DOHH2 (cell line): ENCODE measurements around the gene DIRAS2.

Experiments
- H3F3A ChIP-seq: fragments of 200-600 bp; sonication (generic), shearing (Covaris generic); 2 replicates; pipeline ENCODE4 v1.6.0; 2016; ENCODE audit warnings: antibody characterized with exemption, mild to moderate bottlenecking; ENCODE audit not compliant: control insufficient read depth, insufficient read depth
- H3K27ac ChIP-seq: fragments of 200-600 bp; sonication (generic); 2 replicates; pipeline ENCODE4 v1.5.1; 2014; ENCODE audit warnings: low read depth, mild to moderate bottlenecking, low read length, moderate library complexity
- H3K27me3 ChIP-seq: fragments of 200-600 bp; sonication (generic); 2 replicates; pipeline ENCODE4 v1.6.1; 2014; ENCODE audit warnings: mild to moderate bottlenecking, low read length, mixed read lengths; ENCODE audit not compliant: control insufficient read depth
- H3K36me3 ChIP-seq: fragments of 200-600 bp; sonication (generic); 2 replicates; pipeline ENCODE4 v1.6.1; 2014; ENCODE audit warnings: mild to moderate bottlenecking, low read length, moderate library complexity, mixed read lengths; ENCODE audit not compliant: control insufficient read depth
- H3K4me1 ChIP-seq: fragments of 200-600 bp; sonication (generic); 2 replicates; pipeline ENCODE4 v1.6.1; 2014; ENCODE audit warnings: mild to moderate bottlenecking, low read length, mixed read lengths; ENCODE audit not compliant: control insufficient read depth
- H3K4me2 ChIP-seq: fragments of 200-600 bp; sonication (generic); 2 replicates; pipeline ENCODE4 v1.6.0; 2014; ENCODE audit warnings: mild to moderate bottlenecking, low read length, moderate library complexity
- H3K4me3 ChIP-seq: fragments of 200-600 bp; sonication (generic); 2 replicates; pipeline ENCODE4 v1.5.1; 2014; ENCODE audit warnings: mild to moderate bottlenecking, low read length, mixed read lengths
- H3K79me2 ChIP-seq: fragments of 200-600 bp; sonication (generic); 2 replicates; pipeline ENCODE4 v1.6.1; 2014; ENCODE audit warnings: mild to moderate bottlenecking, low read length, mixed read lengths; ENCODE audit not compliant: control insufficient read depth
- H3K9me2 ChIP-seq: fragments of 200-600 bp; sonication (generic); replicated peaks from 2 replicates; pipeline ENCODE4 v1.6.1; 2014; ENCODE audit warnings: mild to moderate bottlenecking, low read length, mixed read lengths; ENCODE audit not compliant: control insufficient read depth
- H3K9me3 ChIP-seq: fragments of 200-600 bp; sonication (generic); 2 replicates; pipeline ENCODE4 v1.6.1; 2014; ENCODE audit warnings: antibody characterized with exemption, low read length, mixed read lengths; ENCODE audit not compliant: control insufficient read depth, insufficient read depth
- H4K20me1 ChIP-seq: fragments of 200-600 bp; sonication (generic); 2 replicates; pipeline ENCODE4 v1.6.0; 2014; ENCODE audit warnings: low read depth, mild to moderate bottlenecking, antibody characterized with exemption, low read length, moderate library complexity; ENCODE audit not compliant: control insufficient read depth, insufficient read depth
- EZH2phosphoT487 ChIP-seq: fragments of 200-600 bp; sonication (generic); IDR thresholded peaks from 2 replicates; pipeline ENCODE4 v1.6.1; 2017; ENCODE audit warnings: borderline replicate concordance, mild to moderate bottlenecking, antibody characterized with exemption, low read length, moderate library complexity, mixed read lengths
- TF ChIP-seq, protein P1 (sequence below): fragments of 200-600 bp; sonication (generic); IDR thresholded peaks from one replicate; pipeline ENCODE4 v1.5.1; 2014; ENCODE audit warnings: antibody characterized with exemption, mild to moderate bottlenecking, low read depth, low read length; ENCODE audit not compliant: poor library complexity, severe bottlenecking

Gene DIRAS2

DNA sequence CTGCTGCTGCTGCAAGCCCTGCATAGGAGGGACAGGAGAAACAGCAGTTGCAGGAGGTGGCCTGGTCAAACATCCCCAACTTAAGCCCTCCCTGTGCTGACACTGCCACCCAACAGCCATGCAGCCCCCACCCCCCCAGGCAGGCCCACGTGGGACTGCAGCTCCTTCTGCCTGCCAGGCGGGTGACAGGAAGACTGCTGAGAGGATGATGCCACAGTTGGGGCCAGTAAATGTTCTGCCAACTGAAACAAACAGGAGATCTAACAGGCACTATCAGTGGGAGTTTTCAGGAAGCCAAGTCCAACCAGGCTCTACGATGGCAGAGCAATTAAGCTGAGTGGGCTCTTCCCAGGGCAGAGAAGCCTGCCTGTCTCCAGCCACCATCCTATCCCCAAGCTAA, 31.1 kb downstream of the DIRAS2 start:
- H3K4me2 ChIP-seq: no peak overlapping the region
- no peaks in the 10 kb centered on the region for H3K36me3 ChIP-seq
- no peak overlapping the region for H3K27ac ChIP-seq
- H4K20me1 ChIP-seq: no peaks in the 10 kb centered on the region
- H3K9me3 ChIP-seq: no peaks in the 10 kb centered on the region
- H3F3A ChIP-seq: no peaks in the 10 kb centered on the region
- no peak overlapping the region for H3K4me3 ChIP-seq
- no peaks in the 10 kb centered on the region for H3K9me2 ChIP-seq
- TF ChIP-seq EZH2phosphoT487: no peak
- TF ChIP-seq, protein P1, sequence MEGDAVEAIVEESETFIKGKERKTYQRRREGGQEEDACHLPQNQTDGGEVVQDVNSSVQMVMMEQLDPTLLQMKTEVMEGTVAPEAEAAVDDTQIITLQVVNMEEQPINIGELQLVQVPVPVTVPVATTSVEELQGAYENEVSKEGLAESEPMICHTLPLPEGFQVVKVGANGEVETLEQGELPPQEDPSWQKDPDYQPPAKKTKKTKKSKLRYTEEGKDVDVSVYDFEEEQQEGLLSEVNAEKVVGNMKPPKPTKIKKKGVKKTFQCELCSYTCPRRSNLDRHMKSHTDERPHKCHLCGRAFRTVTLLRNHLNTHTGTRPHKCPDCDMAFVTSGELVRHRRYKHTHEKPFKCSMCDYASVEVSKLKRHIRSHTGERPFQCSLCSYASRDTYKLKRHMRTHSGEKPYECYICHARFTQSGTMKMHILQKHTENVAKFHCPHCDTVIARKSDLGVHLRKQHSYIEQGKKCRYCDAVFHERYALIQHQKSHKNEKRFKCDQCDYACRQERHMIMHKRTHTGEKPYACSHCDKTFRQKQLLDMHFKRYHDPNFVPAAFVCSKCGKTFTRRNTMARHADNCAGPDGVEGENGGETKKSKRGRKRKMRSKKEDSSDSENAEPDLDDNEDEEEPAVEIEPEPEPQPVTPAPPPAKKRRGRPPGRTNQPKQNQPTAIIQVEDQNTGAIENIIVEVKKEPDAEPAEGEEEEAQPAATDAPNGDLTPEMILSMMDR: no peak
- no peaks in the 10 kb centered on the region for H3K4me1 ChIP-seq
- no peaks in the 10 kb centered on the region for H3K79me2 ChIP-seq
- H3K27me3 ChIP-seq: no peaks in the 10 kb centered on the region

DNA sequence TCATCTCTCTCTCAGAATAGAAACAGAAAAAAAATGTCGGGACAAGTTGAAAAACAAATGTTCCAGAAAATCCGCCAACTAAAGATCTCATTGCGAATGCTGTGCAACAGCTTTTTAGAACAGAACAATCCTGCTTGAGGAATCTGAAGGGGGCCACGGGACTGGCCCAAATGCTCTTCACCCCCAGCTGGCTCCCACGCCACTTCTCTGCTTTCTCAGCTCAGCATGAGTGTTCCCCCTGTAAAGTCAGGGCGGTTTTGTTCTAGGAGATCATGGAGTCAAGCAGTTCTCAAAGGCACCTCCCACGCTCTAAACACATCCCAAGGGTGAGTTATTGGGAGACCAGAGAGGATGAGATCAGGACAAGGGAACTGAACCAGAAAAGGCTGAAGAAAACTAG, 31.5 kb downstream of the DIRAS2 start:
- H3K79me2 ChIP-seq: no peaks in the 10 kb centered on the region
- H3F3A ChIP-seq: no peaks in the 10 kb centered on the region
- H3K4me2 ChIP-seq: no peak overlapping the region
- no peaks in the 10 kb centered on the region for H3K9me3 ChIP-seq
- no peaks in the 10 kb centered on the region for H3K4me1 ChIP-seq
- H3K27ac ChIP-seq: no peak overlapping the region
- TF ChIP-seq, protein P1: no peak
- no peak for TF ChIP-seq EZH2phosphoT487
- no peaks in the 10 kb centered on the region for H3K27me3 ChIP-seq
- H3K9me2 ChIP-seq: no peaks in the 10 kb centered on the region
- H4K20me1 ChIP-seq: no peaks in the 10 kb centered on the region
- H3K4me3 ChIP-seq: no peak overlapping the region
- no peaks in the 10 kb centered on the region for H3K36me3 ChIP-seq

DNA sequence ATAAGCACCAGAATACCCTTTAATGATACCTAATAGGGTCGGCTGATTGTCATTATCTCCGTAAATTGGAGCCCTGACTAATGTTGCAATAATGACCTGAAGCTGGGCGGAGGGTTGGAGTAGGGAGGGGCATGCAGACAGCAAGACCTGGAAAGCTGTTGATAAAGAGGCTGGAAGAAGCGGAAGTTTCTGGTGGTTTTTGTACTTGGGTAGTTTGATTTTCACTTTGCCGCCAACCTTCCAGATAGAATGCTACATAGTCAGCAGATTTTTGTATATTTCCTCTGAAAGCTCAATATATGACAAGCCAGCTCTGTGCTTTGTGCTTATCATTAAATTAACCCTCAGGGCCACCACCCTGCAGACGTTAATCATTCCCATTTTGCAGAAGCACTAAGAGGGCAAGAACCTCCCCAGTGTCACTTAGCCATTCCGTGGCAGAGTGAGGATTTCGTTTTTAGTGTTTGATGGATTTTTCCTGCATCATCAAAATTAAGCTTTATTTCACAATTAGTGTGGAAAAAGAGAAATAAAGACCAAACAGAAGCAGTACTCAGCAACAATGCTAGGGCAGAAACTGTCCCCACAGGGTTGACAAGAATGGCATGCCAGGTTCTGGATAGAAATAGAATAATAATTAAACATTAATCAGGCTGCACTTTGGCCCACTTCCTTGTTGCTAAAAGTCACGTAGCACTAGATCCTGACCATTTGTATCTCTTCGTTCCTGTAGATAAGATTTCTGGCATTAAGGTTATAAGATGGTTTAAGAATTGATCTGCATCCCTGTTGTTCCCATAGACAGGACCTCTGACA, 34.7 kb downstream of the DIRAS2 start:
- Histone ChIP-seq H3K79me2 (no peaks in the 10 kb centered on the region), H3K27ac (no peak overlapping the region), H3F3A (no peaks in the 10 kb centered on the region), H3K4me1 (no peaks in the 10 kb centered on the region), H3K36me3 (no peaks in the 10 kb centered on the region), H3K9me2 (no peaks in the 10 kb centered on the region), H3K4me2 (no peak overlapping the region), H3K4me3 (no peak overlapping the region), H3K27me3 (no peaks in the 10 kb centered on the region), H4K20me1 (no peaks in the 10 kb centered on the region), H3K9me3 (no peaks in the 10 kb centered on the region)
- TF ChIP-seq, protein P1: no peak
- no peak for TF ChIP-seq EZH2phosphoT487
